ENCODE measurements around the gene MIDN.

Gene MIDN

DNA sequence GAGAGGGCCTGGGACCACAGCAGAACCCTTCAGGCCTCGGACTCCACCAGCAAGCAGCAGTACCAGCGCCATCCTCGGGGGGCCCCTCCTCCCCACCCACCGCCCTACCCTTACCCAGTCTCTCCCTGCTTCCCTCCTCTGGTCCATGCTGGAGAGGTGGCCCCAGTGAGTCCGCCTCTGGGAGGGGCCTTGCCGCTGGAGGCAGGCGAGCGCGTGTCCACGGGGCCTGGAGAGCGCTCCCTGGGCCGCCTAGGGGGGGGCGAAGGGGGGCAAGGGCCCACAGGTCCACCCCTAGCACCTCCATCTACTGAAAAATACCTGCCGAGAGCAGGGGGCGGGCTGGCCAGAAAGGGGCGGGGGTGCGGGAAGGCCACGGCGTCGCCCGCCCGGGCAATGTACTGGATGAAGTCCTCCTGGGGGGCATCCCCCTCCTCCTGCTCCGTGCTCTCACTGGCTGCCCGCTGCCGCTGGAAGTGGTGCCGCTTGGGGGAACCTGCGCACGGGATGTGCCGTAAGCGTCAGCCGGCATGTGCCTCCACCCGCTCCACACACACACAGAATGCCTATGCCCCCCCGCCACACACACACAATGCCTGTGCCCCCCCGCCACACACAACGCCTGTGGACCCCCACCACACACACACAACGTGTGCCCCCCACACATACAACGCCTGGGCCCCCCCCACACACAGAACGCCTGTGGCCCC, 17.4 kb upstream of the MIDN start:
- no peak for DNase-seq (ENCODE audit: low read depth)
- H3K4me3 ChIP-seq (ENCODE audit: low read depth, low read length) = no peak overlapping the region
- in situ Hi-C loops (cut with HindIII; ENCODE audit: low sequenced_read_pairs) = no loop called here
- TF ChIP-seq, protein P1, sequence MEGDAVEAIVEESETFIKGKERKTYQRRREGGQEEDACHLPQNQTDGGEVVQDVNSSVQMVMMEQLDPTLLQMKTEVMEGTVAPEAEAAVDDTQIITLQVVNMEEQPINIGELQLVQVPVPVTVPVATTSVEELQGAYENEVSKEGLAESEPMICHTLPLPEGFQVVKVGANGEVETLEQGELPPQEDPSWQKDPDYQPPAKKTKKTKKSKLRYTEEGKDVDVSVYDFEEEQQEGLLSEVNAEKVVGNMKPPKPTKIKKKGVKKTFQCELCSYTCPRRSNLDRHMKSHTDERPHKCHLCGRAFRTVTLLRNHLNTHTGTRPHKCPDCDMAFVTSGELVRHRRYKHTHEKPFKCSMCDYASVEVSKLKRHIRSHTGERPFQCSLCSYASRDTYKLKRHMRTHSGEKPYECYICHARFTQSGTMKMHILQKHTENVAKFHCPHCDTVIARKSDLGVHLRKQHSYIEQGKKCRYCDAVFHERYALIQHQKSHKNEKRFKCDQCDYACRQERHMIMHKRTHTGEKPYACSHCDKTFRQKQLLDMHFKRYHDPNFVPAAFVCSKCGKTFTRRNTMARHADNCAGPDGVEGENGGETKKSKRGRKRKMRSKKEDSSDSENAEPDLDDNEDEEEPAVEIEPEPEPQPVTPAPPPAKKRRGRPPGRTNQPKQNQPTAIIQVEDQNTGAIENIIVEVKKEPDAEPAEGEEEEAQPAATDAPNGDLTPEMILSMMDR (IDR thresholded peaks at IDR 0.05; ENCODE audit: low read depth, low read length, missing control alignments) = no peak

DNA sequence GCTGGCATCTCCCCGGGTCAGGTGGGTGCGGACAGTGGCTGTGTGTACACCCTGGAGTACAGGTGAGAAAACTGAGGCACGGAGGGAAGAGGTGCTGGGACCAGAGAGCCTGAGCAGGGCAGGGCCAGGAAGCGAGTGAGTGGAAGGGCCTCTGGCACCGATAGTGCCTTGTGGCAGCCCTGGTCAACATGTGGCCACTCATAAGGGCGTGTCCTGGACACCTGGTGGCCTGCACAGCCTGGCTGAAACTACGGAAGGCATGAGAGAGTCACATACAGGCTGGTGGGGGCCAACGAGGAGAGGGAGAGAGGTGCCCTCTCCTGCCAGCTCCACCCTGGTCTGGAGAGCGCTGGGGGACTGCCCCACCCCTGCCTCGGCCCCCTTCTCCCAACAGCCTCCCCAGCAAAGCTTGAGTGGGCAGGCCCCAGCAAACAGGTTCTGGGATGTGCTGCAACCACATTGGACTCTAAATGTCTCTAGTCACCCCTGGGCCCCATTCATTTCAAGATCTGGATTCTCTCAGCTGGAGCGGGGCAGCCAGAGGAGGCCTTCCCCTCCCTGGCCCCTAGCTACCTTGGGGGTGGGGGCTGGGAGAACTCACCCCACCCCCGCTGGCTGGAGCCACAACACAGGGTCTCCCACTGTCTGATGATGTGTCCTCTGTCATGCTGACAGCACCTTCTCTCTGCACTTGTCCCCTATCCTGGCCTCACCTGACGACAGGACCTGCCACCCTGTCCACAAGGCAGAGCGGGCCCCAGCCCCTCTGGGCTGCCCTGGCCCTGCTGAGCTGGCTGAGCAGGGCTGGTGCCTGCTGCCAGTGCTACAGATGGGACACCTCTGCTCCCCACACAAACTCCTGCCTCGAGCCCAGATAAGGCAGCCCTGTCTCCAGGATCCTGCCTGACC, 16.4 kb upstream of the MIDN start:
- TF ChIP-seq, protein P1 (IDR thresholded peaks at IDR 0.05; ENCODE audit: low read depth, low read length, missing control alignments) = no peak
- in situ Hi-C loops (cut with HindIII; ENCODE audit: low sequenced_read_pairs) = no loop called here
- no peak overlapping the region for H3K4me3 ChIP-seq (ENCODE audit: low read depth, low read length)
- no peak for DNase-seq (ENCODE audit: low read depth)

DNA sequence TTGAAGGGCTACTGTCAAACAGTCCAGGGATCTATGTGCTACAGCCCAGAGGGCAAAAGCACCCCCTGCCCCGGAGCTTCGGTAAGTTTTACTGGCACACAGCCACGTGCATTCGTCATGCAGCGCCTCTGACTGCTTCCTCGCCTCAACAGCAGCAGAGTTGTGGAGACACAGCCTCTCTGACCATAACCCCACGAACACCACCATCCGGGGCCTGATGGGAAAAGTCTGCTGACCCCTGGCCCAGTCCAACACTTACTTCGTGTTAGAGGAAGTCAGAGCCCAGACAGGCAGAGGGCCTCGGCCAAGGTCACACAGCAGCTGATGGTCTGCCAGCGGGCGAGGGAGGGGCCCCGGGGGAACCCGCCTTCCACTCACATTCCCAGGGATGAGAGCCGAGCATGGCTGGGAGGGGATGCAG, 15.7 kb upstream of the MIDN start:
- DNase-seq (ENCODE audit: low read depth) = no peak
- in situ Hi-C loops (cut with HindIII; ENCODE audit: low sequenced_read_pairs) = no loop called here
- TF ChIP-seq, protein P1 (IDR thresholded peaks at IDR 0.05; ENCODE audit: low read depth, low read length, missing control alignments) = no peak
- no peak overlapping the region for H3K4me3 ChIP-seq (ENCODE audit: low read depth, low read length)

DNA sequence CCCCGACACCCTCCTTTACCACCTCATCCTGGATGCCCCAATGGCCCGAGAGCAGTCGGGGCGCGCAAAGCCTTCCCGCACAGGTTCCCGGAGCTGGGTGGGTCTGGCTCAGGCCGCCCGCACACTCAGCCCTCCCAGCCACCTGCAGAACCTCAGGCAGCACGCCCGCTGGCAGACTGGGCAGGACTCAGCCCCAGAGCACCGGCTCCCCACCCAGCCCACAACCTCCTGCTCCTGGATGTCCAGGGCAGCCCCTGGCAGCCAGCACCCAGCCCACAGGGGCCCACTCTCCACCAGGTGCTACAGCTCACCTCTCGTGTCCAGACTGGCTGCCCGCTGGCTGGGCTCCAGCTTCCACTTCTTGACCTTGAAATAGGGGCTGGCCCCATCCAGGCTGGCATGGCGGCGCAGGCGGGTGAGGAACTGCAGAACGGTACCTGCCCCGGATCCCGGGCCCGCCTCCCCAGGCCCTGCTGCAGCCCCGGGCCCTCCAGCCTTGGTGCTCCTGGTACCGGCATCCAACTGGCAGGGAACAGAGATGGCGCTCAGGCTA, 15.2 kb upstream of the MIDN start:
- in situ Hi-C loops (cut with HindIII; ENCODE audit: low sequenced_read_pairs) = no loop called here
- no peak for DNase-seq (ENCODE audit: low read depth)
- no peak overlapping the region for H3K4me3 ChIP-seq (ENCODE audit: low read depth, low read length)
- TF ChIP-seq, protein P1 (IDR thresholded peaks at IDR 0.05; ENCODE audit: low read depth, low read length, missing control alignments) = no peak

DNA sequence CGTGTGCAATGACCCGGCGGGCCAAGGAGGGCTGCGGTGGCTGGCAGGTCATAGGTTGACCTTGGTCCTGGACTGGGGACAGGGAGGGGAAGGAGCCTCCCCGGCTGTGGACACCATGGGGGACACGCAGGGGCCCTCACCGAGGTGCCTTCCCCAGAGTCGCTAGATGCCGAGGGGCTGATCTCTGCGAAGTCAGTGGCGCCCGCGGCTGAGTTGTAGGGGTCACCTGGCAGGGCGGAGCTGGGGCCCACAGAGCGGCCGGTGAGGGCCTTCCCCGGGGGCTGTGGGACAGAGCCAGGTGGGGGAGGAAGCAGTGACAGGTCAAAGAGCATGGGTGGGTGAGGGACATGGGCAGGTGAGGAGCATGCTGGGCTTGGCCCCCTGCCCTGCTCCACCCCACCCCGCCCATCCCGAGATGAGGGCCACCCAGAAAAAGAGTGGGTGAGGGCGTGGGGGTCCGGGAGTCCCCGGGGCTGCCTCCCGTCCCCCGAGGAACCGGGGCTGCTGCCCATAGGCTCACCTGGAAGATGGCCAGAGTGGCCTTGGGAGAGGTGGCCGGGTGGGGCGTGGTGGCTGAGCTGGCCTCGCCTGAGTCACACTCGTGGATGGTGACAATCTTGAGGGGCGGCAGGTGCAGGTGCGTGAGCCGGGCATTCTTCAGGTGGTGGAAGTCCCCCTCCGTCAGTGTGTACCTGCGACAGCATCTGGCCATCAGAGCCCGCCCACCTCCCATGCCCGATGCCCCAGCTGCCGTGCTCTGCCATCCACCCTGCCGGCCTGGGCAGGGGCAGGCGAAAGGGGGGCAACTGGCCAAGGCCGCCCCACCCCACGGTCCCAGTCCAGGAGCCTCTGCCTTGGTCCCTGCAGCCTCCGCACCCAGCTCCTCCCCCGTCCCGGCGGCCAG, 14.1 kb upstream of the MIDN start:
- TF ChIP-seq, protein P1 (IDR thresholded peaks at IDR 0.05; ENCODE audit: low read depth, low read length, missing control alignments) = no peak
- in situ Hi-C loops (cut with HindIII; ENCODE audit: low sequenced_read_pairs) = no loop called here
- H3K4me3 ChIP-seq (ENCODE audit: low read depth, low read length) = no peak overlapping the region

DNA sequence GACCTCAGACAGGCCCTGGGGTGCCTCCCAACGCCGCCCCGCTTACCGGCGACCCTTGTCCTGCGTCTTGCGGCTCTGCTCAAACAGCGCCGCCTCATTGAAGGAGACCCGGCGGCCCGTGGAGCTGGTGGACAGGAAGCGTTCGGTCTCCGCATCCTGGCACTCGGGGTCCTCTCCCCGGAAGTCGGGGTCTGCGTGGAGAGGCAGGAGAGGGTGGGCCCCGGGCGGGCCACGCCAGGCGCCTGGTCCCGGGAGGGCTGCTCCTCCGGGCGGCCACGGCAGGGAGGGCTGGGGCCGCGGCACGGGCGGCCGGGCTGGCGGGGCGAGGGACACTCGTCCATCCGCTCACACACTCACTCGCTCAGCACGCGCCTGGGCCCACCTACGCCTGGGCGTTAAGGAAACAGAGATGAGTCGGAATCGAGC, 13.4 kb upstream of the MIDN start:
- no peak for DNase-seq (ENCODE audit: low read depth)
- in situ Hi-C loops (cut with HindIII; ENCODE audit: low sequenced_read_pairs) = no loop called here
- H3K4me3 ChIP-seq (ENCODE audit: low read depth, low read length) = no peak overlapping the region
- TF ChIP-seq, protein P1 (IDR thresholded peaks at IDR 0.05; ENCODE audit: low read depth, low read length, missing control alignments) = no peak

More for the DNA sequence above, 14.1 kb upstream of the MIDN start:
- DNase-seq (ENCODE audit: low read depth) = no peak

Measured in astrocyte of the cerebellum (primary cell).